Retina (tissue), 1 donor: Measurements from ENCODE around the gene PRKAR1B.

Experiments
- DNase-seq: peaks from one replicate; pipeline ENCODE4 v3.0.0-alpha.2; 2016

Gene PRKAR1B

DNA sequence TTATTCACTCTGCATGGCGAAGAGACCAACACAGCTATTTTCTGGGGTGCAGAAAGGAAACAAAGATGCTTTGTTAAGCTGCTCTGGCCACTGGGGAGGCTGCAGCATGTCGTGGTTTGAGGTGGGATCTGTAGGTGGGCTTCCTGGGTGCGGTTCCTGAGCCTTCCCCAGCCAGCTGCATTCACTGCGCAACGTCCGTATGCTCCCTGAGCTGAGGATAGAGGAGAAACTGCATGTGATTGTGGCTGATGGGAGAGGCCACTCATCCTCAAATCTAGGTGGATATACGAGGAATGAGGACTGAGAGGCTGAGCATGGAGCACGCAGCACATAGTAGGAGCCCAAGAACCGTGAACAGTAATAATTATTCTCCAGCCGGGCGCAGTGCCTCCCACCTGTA, 10.4 kb downstream of the PRKAR1B start:
- no peak for DNase-seq

DNA sequence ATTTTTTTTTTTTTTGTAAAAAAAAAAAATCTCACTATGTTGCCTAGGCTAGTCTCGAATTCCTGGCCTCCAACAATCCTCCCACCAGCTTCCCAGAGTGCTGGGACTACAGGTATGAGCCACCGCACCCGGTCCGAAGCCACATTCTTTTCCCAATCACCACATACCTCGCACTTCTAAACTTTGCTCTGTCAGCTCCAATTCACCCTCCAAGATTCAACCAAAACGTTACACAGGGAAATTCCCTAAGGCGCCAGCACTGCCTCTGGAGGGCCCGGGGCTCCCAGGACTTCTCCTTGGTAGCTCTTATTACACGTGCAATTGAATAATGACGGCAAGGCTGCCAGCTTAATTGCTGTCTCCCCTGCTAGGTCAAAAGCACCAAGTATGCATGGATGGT, 10.9 kb downstream of the PRKAR1B start:
- no peak for DNase-seq

DNA sequence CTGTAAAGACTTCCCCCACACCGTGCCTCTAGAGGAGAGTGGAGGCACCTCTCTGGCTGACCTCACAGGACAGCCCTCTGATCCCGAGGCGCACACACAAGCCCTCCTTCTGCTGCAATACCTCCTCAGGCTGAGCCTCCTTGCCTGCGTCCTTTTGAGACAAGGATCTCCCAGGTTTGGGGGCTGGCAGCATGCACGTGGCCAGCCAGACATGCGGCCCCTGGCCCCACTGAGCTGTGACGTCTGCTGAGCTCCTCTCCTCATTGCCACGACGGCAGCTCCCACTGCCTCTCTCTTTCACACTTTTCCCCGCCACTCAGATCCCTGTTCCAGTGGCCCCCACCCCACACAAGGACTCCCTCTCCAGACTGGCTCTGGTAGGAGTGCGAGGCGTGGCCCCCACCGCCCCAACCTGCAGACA, 12.8 kb downstream of the PRKAR1B start:
- no peak for DNase-seq

DNA sequence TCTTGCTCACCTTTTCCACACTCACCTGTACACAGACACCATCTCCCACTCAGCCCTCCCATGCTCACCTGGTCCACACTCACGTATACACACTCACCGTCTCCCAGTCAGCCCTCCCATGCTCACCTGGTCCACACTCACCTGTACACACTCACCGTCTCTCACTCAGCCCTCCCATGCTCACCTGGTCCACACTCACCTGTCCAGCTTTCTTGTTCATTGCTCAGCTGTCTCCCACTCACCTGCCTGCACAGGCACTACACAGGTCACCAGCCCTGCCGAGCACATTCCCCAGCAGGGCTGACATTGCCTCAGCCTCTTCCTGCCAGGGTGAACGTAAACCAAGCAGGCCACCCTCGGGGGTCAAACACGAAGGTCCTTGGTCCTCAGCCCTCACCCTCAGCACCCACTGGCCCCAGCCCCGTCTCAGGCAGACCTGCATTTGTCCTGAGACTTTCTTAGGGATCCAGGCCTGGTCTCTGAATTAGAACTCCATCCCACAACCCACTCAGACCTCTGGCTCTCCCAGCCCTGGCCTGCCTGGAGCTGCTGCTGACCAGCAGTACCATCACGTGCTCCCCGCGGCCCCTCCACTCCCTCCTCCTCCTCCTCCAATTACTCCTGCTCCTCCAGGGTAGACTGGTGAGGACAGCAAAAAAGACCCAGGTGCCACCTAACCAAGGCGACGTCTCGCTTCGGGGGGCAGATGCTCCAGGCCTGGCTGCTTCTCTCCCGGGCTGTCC, 13.4 kb downstream of the PRKAR1B start:
- no peak for DNase-seq

DNA sequence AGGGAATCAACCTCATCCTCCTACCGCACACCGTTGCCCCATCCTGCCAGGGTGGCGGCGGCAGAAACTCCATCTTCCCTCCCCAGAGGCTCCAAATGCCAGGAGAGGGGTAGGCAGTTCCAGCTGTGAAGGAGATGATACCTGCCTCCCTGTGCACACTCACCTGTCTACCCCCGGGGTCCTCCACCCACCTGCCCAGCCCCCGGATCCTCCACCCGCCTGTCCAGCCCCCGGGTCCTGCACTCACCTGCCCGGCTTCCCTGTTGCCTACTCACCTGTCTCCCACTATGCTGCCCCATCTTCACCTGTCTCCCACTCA, 14.0 kb downstream of the PRKAR1B start:
- DNase-seq: no peak

DNA sequence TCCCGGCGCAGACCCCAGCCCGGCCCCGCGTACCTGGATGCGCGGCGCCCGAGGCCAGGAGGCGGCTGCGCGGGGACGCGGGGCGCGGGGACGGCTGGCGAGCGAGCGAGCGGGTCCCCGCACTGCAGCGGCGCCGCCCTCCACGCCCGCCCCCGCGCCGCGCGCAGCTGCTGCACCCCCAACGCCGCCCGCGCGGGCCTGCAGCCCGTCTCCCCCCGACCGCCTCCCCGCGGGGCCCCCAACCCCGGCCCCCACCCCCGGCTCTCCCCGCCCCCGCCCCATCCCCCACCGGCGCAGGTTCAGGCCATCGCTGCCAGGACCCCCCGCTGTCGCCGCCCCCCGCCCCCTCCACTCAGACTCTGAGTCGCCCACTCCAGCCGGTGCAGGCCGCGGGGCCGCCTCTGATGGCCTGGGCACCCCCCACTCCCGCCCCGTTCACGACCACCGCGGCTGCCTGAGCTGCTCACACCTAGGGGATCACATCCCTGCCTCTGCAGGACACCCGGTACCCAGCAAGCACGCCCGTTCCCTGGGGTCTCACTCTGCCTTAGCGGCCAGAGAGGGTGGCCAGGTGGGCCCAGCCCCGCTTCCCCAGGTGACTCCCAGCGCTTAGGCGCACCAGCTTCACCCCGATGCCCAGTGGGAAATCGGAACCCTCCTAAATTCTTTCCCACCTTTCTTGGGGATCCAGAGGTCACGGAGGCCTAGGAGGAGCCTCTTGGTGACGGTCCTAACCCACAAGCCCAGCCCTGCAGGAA, 14.5 kb downstream of the PRKAR1B start:
- DNase-seq: peak; percentile 50

DNA sequence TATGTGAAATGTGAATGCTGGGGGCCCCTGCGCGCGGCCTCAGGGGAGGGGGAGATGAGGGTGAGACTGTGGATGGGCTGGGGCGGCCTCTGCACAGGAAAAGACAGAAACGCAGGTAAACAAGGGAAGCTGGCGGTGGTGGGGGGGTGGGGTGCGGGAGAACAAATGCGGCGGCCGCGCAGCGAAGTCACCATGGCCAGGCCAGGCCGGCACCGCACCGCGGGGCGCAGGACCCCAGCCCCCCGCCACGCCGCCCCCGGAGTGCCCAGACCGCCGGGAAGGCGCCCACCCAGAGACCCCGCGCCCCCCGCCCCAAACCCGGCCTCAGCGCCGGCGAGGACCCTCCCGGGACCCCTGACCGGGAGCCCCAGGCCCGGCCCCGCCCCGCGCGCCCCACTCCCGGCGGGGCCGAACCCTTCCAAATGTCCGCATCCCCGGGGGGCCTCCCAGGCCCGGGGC, 15.1 kb downstream of the PRKAR1B start:
- DNase-seq: no peak

DNA sequence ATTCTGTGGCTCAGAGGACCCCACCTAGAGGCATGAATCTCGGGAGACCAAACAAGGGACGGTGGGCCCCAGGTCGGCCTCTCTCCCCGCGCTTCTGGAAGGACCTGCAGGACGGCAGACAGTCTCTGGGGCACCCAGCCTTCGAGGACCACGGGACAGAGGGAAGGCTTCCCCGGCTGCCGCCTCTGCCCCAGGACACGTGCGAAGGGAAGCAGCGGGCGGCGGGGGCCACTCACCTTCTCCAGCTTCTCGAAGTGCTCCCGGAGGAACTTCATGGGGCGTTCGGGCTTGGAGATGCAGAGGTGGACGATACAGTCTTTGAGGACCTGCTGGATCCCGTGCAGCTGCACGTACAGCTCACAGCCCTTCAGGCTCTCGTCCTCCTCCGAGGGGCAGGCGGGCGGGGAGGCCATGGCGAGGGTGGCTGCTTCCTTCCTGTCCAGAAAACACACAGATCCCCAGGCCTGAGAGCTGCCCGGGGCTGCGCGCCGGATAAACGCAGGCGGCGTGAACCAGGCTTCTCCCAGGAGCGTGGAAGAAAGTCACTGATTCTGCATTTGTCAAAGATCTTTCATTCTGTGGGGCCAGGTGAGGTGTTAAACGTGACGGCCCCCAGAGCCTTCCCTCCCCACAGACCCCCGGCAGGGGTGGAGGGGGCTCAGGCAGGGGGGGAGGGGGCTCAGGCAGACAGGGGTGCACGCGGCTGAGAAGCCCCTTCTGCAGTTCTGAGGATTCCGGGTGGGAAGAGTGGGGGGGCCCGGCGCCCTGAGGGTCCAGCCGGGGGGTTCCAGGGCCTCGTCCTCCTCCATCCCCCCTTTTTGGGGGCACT, 15.8 kb downstream of the PRKAR1B start:
- DNase-seq: peak; percentile 43

DNA sequence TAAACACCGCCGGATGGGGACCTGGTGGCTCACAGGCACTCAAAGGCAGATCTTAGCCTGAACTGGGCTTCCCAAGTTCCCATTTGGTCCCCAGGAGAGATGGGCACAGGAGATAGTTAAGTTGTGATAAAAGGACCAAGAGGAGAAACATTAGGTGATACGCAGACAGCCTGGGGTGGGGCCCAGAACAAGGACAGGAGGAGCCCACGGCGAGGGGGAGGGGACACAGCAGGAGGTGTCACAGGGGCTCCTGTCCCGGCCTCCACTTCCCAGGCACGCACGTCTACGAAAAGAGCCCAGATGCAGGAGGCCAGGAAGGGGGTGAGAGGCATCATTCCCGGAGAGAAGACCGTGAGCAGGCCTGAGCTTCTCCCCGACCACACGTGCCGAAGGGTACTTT, 16.9 kb downstream of the PRKAR1B start:
- no peak for DNase-seq

DNA sequence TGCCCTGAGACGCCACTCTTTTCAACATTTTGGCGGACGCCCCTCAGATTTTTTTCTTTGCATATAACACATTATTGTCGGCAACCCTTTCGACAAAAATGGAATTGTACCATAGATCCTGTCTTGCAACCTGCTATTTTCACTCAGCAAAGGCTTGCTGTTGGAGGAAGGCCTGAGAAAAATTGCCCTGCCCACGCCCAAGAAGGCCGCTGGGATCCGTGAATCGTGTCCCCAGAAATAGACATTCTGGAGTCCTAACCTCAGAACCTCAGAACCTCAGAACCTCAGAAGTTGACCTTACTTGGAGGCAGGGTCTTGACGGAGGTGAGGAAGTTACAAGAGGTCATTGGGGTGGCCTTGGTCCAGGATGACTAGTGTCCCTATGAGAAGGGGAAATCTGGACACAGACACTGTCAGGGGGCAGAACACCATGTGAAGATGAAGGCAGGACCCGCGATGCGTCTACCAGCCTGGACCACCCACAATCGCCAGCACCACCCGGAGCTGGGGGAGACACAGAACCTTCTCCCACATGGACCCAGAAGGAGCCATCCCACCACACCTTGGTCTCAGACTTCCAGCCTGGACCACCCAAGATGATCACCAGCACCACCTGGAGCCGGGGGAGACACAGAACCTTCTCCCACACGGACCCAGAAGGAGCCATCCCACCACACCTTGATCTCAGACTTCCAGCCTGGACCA, 19.6 kb downstream of the PRKAR1B start:
- no peak for DNase-seq

DNA sequence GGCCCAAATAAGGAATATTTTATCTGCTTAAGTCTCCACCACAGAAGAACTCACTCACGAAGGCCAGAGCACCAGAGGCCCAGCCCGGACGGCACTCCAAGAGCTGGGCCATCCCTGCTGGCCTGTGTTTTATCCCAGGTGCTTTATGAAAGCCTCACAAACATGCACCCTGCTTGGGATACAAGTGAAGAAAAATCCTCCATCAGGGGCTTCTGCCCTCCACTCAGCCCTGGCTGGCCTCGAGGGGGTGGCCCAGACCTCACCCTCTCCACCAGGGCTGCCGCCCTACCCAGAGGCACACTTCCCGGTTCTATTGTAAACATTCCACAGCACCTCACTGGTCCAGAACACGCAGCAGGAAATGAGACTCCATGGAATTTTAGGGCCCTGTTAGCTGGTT, 20.4 kb downstream of the PRKAR1B start:
- no peak for DNase-seq

DNA sequence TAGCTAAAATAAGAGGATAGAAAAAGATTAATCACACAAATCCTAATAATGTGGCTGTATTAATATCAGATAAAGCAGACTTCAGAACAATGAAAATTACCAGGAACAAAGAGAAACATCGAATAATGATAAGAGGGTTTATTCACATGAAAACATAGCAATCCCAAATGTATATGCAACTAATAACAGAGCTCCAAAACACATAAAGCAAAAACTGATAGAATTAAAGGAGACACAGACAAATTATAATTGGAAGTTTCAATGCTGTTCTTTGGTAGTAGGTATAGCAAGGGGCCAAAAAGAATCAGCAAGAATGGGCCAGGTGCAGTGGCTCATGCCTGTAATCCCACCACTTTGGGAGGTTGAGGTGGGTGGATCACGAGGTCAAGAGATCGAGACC, 24.0 kb downstream of the PRKAR1B start:
- DNase-seq: no peak

DNA sequence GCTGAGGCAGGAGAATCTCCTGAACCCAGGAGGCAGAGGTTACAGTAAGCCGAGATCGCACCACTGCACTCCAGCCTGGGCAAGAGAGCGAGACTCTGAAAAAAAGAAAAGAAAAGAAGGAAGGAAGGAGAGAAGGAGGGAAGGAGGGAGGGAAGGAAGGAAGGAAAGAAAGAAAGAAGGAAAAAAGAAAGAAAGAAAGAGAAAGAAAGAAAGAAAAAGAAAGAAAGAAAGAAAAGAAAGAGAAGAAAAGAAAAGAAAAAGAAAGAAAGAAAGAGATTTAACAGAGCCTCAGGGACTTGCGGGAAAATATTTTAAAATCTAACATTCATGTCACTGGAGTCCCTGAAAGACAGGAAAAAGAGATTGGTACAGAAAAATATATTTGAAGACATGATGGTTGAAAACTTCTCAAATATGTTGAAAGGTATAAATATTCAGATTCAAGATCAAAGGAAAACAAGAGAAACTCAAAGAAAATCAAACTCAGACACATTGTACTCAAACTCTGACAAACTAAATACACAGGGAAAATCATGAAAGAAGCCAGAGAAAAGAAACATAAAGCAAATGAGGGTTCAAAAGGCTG, 25.9 kb downstream of the PRKAR1B start:
- no peak for DNase-seq

DNA sequence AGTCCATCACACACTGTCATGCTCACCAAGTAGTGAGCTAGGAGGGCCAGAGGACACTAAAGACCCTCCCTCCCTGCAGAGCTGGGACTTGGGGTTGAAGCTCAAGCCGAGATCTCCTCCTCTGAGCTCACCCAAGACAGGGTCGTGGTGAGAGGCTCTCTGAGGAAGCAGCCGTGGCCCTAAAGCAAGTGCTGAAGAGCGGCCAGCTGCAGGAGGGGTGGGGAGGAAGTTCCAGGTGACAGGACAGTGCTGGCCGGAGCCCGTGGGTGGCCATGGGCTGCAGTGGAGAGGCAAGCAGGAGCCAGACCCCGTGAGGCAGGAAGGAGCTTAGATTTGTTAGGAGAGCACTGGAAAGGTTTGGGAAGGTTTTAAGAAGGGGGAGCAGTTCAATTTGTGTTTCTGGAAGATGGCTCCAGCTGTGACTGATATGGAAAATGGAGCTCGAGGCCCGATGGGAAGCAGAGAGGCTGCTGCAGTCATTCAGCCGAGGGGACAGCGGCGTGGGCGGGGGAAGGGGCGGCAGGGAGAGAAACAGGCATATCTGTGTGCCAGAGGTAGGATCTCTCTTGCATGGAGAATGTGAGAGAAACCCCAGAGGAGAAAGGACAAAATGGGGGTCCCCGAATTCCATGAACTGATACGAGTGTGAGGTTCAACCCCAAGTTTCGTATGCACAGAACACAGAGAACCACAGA, 27.5 kb downstream of the PRKAR1B start:
- no peak for DNase-seq

DNA sequence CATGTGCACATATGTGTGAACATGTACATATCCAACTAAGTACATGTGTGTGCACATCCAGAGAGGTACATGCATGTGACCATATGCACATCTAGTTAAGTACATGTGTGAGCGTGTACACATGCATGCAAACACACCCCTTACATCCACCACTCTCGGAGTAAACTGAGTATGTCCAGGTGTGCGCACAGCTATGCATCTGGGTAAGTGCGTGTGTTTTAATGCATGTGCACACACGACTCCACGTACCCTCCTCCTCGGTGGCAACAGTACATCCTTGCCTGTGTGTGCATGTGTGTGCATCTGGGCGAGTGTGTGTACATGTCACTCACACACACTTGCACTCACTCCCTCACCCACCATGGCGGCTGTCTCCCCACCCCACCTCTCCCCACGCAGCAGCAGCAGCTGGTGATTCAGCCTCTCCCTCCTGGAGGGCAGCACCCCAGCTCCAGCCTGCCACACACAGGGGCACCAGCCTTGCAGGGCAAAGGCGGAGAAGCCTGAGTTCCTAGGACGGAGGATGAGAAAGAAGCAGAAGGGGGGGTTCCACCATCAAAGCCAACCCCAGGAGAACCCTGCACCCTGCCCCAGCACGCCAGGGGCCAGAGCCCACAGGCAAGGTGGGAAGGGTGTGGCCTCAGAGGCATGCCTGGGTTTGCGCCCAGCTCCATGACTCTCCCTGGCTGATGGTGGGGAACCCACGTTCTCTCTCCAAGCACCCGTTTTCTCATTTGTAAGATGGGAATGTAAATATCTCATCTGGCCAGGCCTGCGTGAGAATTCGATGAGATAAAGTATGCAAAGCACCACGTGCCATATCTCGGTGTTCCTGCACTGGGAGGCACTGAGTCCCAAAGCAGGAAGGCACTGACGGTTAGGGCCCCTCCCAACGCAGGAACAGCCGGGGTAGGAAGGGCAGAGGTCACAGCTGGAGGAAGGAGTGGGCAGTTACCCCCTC, 28.3 kb downstream of the PRKAR1B start:
- no peak for DNase-seq

DNA sequence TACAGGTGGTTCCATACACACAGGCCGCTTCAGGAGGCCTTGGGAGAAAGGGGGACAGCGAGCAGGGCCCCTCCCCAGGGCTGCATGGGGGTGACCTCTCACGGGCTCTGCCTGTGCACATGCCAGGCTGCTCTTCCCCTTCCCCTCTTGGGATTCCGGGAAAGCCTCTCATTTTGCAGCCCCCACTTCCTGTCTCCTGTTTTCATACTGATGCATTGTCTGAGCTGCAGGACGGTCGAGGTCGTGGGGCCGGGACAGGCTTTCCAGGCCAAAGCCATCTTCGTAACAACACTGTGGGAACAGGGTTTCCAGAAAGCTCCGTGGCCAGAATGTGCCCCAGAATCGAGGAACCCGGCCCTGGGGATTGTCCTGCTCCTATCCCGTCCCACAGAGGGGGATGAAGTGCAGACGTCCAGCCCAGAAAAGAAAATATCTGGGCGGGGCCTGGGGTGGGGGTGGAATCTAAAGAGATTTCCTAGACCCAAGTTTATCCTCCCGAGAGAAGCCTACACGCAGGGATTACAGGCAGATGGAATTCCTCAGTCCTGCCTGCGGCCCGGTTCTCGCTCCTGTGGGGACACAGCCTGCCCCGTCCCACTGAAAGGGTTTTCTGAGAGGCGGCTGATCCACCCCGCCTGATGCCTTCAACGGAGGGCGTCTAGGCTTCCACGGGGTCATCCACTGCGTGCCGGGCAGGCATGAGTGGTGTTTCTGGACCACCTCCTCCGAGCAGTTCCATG, 30.1 kb downstream of the PRKAR1B start:
- no peak for DNase-seq

DNA sequence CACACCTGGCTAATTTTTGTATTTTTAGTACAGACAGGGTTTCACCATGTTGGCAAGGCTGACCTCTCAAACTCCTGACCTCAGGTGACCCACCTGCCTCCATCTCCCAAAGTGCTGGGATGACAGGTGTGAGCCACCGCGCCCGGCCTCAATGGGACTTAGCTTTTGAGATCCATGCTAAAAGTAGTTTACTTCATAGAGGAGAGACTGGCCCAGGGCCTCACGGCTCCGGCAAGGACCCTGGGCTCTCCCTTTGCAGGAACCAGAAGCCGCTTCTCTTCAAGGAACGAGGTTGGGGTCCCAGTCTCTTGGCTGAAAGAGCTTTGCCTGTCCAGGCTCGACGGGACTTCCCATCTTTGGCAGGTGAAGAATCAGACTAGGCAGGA, 30.7 kb downstream of the PRKAR1B start:
- no peak for DNase-seq

DNA sequence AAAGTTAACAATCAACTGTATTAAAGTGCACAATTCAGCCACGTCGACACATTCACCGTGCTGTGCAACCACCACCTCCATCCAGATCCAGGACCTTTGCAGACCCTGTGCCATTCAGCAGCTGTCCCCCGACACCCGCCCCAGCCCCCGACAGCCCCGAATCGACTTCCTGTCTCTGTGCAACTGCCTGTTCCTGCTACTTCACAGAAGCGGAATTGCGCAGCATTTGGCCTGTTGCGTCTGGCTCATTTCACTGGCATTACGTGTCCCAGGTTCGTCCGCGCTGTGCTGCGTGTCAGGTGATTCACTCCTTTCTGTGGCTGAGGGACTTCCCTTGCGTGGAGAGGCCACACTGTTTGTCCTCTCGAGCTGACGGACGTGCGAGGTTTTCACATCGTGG, 33.8 kb downstream of the PRKAR1B start:
- no peak for DNase-seq

DNA sequence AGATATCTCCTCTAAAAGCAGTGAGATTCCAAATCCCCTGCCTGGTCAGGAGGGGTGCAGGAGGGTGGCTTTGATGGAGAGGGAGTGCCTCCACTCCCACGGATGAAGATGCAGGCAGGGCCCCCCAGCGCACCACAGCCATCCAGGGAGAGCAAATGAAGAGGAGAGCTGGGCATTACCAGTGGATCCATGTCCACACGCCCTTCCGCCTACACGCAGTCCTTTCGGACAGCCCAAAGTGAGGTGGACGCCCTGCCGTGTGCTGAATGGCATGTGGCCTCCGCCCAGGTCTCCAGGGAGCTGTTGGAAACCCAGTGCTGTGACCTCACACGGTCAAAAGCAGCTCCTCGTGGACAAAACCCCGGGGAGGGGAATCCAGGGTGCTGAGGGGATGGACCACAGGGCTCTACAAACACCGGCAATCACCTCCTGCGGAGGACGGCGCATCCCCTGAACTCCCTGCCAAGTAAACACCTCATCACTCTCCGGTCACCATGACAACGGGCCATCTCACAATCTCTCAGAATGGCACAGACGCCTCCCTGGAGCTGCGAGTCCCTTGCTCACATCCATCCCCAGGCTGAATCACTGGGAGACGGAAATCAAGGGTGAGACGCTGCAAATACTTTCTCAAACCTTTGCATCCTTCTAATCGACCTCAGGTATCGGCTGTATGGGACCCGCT, 35.6 kb downstream of the PRKAR1B start:
- no peak for DNase-seq
